IgD-negative memory B cell (primary cell): ENCODE data around the gene TWIST1. TPM values are rescaled to one million over a fixed set of nuclear protein-coding genes. Genes with fewer than 3 reads are reported as not detected.

Experiments used
- H3K27ac Mint-ChIP-seq, 3 donors: one replicate each; pipeline ENCODE4 v1.8.0; 2020 to 2022; ENCODE audit warnings: mild to moderate bottlenecking in 3 of 3, mixed read lengths in 3 of 3, moderate library complexity in 1 of 3
- H3K27me3 Mint-ChIP-seq: one replicate; pipeline ENCODE4 v1.8.0; 2021; ENCODE audit warnings: mixed read lengths
- H3K36me3 Mint-ChIP-seq: one replicate; pipeline ENCODE4 v1.8.0; 2020; ENCODE audit warnings: mild to moderate bottlenecking, mixed read lengths
- H3K4me1 Mint-ChIP-seq, 3 donors: one replicate each; pipeline ENCODE4 v1.8.0; 2020 to 2022; ENCODE audit warnings: mixed read lengths in 3 of 3, mild to moderate bottlenecking in 1 of 3
- H3K4me3 Mint-ChIP-seq, 4 donors: one replicate each; pipeline ENCODE4 v1.8.0; 2020 to 2022; ENCODE audit warnings: mild to moderate bottlenecking in 4 of 4, mixed read lengths in 4 of 4, moderate library complexity in 3 of 4
- H3K9me3 Mint-ChIP-seq, 3 donors: one replicate each; pipeline ENCODE4 v1.8.0; 2020 to 2021; ENCODE audit warnings: mixed read lengths in 3 of 3, mild to moderate bottlenecking in 1 of 3
- polyA plus RNA-seq: library from polyadenylated mRNA; unstranded; fragments of 300-500 nt; fragmentation: Illumina TruSeq; gene quantifications from one replicate; pipeline ENCODE4 v1.2.3, GENCODE V29; 2021

Gene TWIST1
- polyA plus RNA-seq, 1 donor from 2014 or later = not detected

DNA sequence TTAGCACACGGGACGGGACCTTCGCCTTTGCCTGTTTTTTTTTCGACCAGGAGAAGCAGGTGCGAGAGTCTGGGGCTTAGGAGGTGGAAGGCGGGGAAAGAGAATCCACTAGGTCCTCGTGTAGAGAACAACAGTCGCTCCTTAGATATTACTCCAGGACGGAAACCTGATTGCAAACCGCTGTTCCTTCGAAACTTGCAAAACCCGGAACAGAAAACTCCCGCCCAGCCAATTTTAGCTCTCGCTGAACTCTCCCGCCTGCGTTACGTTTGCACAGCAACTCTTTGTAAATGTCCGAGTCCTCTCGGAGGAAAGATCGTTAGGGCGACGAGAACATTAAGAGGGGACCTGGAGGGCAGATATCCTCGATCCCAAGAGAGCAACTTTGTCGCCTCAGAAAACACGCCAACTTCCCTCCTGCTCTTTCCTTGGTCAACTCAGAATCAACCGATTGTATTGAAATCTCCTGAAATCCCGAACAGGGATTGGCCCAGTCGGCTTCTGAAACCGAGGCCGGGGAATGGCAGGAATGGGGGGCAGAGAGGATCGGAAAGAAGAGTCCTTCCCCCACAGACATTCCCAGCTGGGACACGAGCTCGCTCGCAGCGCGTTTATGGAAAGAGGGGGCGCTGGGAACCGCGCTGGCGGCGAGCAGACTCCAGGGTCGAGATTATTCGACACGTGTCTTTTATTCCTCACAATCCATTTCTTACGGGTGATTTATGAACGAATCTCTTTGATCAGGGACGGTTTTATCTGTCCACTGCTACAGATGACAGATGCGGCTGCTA is 9.9 kb downstream of the TWIST1 start:
- Mint-ChIP-seq H3K36me3 (no peaks in the 10 kb centered on the region), H3K4me1 (peaks cover 5 to 28% (median 10%) of the 10 kb centered on the region in 3 donors), H3K9me3 (peaks cover 0 to 10% (median 6%) of the 10 kb centered on the region in 3 donors), H3K27ac (peak overlapping the region in 2 of 3 donors; percentile 42 to 54), H3K27me3 (peaks cover 76% of the 10 kb centered on the region), H3K4me3 (peak overlapping the region in 2 of 4 donors; percentile 22 to 83)

DNA sequence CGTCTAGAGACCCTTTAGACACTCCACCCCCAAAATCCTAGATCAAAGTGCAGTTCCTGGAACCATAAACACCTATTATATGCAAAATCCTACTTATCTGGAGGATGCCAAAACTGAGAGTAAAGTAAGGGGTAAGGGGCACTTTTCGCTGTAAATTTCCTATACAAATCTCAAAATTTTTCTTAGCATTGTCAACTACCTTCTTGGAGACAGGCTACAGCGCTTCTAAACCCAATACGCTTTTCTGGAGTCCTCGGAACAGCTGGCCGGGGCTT is 10.4 kb downstream of the TWIST1 start:
- Mint-ChIP-seq H3K27me3 (peaks cover 72% of the 10 kb centered on the region), H3K27ac (peak overlapping the region in 2 of 3 donors; percentile 42 to 54), H3K4me1 (peaks cover 5 to 28% (median 10%) of the 10 kb centered on the region in 3 donors), H3K36me3 (no peaks in the 10 kb centered on the region), H3K9me3 (peaks cover 0 to 10% (median 6%) of the 10 kb centered on the region in 3 donors), H3K4me3 (peak overlapping the region in 2 of 4 donors; percentile 22 to 83)

DNA sequence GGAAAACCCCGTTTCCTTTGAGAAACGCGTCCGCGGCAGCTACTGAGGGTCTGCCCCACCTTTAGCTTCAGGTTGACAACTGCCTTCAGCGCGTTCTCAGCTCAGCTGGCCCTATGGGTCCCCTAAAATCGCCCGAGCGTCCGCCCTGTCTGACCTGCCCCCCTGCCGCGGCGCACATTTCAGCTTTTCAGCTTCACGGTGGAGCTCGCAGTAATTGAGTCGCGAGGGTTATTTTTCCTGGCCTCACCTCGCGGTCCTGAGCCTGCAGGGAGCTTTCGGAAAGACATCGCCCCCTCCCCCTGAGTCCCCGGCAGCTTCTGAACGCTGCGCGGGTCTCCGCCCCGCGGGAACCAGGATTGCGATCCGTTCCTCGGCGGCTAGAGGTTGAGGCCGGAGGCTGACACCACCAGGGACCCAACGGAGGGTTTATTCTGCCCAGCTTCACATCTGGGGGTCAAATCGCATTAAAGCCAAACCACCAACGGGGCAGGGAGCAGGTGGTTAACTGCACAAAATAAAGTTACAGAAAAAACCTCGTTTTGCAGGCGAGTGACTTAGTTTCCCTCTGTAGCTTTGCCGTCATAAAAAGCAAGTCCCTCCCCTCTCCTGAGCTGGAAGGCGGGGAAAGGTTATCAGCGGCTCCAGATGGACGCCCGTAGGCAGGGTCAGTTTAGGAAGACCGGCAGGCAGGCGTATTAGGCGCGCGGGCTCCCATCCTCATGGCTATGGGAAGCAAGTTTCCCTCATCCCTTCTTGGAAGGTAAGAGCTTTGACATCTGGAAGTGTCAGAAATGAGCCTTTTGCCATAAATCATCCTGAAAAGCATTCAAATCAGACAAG is 11.0 kb downstream of the TWIST1 start:
- H3K9me3 Mint-ChIP-seq = peaks cover 0 to 7% (median 6%) of the 10 kb centered on the region in 3 donors
- peaks cover 71% of the 10 kb centered on the region for H3K27me3 Mint-ChIP-seq
- H3K4me1 Mint-ChIP-seq = peaks cover 5 to 26% (median 10%) of the 10 kb centered on the region in 3 donors
- peak overlapping the region in 2 of 4 donors; percentile 19 to 37 for H3K4me3 Mint-ChIP-seq
- H3K36me3 Mint-ChIP-seq = no peaks in the 10 kb centered on the region
- H3K27ac Mint-ChIP-seq = peak overlapping the region in 2 of 3 donors; percentile 18 to 42

DNA sequence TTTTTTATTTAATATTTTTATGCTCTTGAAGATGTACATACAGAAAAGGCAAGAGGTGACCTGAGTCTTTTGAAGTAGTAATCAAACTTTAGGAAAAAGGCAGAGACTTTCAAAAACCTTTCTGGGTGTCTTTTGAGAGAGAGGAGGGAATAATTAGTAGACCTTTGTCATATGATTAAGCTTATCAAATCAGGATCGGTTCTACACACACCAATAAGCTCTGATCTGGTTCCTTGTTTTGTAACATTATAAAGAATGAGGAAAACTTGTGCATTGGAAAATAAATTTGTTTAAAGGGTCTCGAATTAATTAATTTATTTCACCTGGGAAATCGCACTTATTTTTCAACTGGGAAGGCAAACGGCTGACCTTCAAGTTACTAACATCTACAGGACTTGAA is 11.9 kb downstream of the TWIST1 start:
- Mint-ChIP-seq H3K4me1 (peaks cover 5 to 22% (median 10%) of the 10 kb centered on the region in 3 donors), H3K27me3 (peaks cover 65% of the 10 kb centered on the region), H3K36me3 (no peaks in the 10 kb centered on the region), H3K27ac (no peak overlapping the region), H3K4me3 (peak overlapping the region in 1 of 4 donors; percentile 17), H3K9me3 (peaks cover 0 to 6% (median 5%) of the 10 kb centered on the region in 3 donors)

DNA sequence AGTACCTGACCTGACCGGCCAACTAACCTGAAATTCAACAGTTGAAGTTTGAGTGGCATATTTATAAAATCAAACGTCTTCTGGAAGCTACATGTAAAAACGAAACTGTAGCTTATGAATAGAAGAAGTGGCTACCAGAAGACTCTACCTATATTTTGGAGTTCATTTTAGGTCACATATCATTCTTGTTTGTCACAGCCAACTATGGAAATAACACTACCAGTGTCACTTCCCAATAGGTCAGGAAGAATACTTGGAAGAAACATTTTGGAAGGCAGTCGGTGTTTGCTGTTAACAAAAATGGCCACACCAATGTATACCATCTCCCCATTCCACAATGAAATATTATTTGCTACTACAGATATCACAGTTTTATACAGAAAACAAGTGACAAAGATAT is 12.6 kb downstream of the TWIST1 start:
- Mint-ChIP-seq H3K4me3 (no peak overlapping the region), H3K27me3 (peaks cover 59% of the 10 kb centered on the region), H3K36me3 (no peaks in the 10 kb centered on the region), H3K9me3 (peaks cover 0 to 6% (median 5%) of the 10 kb centered on the region in 3 donors), H3K4me1 (peaks cover 5 to 22% (median 10%) of the 10 kb centered on the region in 3 donors), H3K27ac (no peak overlapping the region)

DNA sequence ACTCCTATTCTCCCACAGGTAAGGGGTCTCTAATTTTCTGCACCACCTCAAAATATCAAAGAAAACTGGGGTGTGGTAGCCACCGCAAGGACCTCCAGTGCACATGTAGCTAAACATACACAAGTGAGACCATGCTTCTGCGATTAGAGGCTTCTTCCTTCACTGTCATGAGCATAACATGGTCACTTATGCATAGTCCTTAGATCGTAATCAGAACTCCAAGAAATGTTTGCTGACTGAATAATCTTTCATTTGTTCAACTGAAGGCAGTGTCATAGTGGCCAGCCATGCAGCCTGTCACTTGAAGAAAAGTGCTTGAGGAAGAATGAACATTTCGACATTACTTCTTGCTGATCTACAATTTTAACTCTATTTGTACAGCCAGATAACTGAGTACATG is 14.6 kb downstream of the TWIST1 start:
- H3K4me3 Mint-ChIP-seq = no peak overlapping the region
- peaks cover 0 to 6% (median 5%) of the 10 kb centered on the region in 3 donors for H3K9me3 Mint-ChIP-seq
- H3K4me1 Mint-ChIP-seq = peaks cover 4 to 19% (median 10%) of the 10 kb centered on the region in 3 donors
- H3K36me3 Mint-ChIP-seq = no peaks in the 10 kb centered on the region
- peaks cover 45% of the 10 kb centered on the region for H3K27me3 Mint-ChIP-seq
- H3K27ac Mint-ChIP-seq = no peak overlapping the region

DNA sequence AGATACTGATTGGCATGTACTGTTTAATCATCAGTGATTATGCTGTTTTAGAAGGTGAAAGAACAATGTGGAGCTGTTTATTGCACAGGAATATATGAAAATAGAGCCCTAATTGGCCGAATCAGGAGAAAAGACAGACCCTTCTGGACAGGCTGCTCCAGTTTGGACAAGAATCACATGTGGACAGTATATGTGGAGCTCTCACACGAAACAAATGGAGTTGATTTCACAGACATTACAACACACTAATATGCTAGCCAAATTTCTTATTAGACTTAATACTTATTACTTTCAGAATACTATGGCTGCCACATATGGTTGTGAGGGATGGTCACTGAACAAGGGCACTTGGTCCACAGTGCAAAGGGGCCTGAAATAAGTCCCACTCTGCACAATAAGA is 15.5 kb downstream of the TWIST1 start:
- H3K36me3 Mint-ChIP-seq = no peaks in the 10 kb centered on the region
- H3K4me1 Mint-ChIP-seq = peaks cover 1 to 9% (median 2%) of the 10 kb centered on the region in 3 donors
- peaks cover 40% of the 10 kb centered on the region for H3K27me3 Mint-ChIP-seq
- H3K27ac Mint-ChIP-seq = no peak overlapping the region
- no peak overlapping the region for H3K4me3 Mint-ChIP-seq
- H3K9me3 Mint-ChIP-seq = peaks cover 0 to 6% (median 5%) of the 10 kb centered on the region in 3 donors

DNA sequence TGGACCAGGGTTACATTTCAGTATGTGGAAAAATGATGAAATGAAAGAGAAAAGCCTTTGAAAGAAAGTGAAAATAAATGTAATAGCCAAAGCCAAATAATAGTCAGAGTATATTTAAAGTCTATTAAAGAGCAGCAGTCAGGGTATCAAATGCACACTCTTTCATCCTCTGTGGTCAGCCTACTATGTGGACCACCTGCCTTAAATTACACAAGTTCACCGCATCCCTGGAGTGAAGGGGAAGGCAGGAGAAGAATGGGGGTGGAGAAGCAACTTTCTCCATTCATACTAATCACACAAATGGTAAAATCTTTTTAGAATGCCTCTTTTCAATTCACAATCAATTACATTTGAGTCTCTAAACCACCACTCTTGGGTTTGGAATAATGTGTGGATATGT is 16.0 kb downstream of the TWIST1 start:
- peaks cover 0 to 7% (median 1%) of the 10 kb centered on the region in 3 donors for H3K4me1 Mint-ChIP-seq
- peaks cover 36% of the 10 kb centered on the region for H3K27me3 Mint-ChIP-seq
- peaks cover 0 to 6% (median 5%) of the 10 kb centered on the region in 3 donors for H3K9me3 Mint-ChIP-seq
- no peaks in the 10 kb centered on the region for H3K36me3 Mint-ChIP-seq
- no peak overlapping the region for H3K4me3 Mint-ChIP-seq
- H3K27ac Mint-ChIP-seq = no peak overlapping the region

DNA sequence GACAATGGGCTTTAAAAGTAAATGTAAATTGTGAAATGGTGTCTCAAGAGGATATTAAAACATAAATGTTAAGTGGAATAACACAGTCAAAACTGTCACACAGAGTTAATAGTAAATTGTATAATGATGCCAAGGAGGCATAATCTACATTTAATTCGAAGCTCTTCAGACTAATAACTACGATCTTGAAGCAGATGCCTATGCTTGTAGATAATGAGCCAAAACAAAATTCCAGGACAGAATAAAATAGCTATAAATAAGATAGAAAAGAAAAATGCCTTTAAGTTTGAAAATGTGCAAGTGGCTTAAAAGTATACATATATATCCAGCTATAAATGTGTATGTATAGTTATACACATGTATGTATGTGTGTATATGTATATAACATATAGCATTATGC is 17.5 kb downstream of the TWIST1 start:
- Mint-ChIP-seq H3K4me3 (no peak overlapping the region), H3K27me3 (peaks cover 24% of the 10 kb centered on the region), H3K4me1 (peaks cover 0 to 3% (median 1%) of the 10 kb centered on the region in 3 donors), H3K9me3 (peaks cover 0 to 5% (median 3%) of the 10 kb centered on the region in 3 donors), H3K27ac (no peak overlapping the region), H3K36me3 (no peaks in the 10 kb centered on the region)

DNA sequence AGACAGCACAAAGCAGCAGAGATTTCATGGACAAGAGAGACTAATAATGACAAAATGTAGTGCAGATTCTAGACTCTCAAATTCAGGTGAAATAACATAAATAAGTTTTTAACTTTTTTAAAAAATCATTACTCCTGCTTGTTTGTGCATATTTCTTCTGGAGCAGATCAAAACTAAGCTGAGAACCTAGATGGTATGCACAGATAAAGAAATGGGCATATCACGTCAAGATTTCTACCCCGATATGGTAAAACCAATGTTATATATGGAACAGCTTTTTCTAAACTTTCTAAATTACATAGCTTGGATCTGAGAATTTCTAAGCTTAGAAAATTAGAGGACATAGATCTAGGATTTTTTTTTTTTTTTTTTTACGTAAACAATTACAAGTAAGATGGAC is 18.2 kb downstream of the TWIST1 start:
- peaks cover 19% of the 10 kb centered on the region for H3K27me3 Mint-ChIP-seq
- H3K27ac Mint-ChIP-seq = no peak overlapping the region
- peaks cover 0 to 1% (median 0%) of the 10 kb centered on the region in 3 donors for H3K4me1 Mint-ChIP-seq
- H3K36me3 Mint-ChIP-seq = no peaks in the 10 kb centered on the region
- H3K9me3 Mint-ChIP-seq = peaks cover 0 to 4% (median 0%) of the 10 kb centered on the region in 3 donors
- H3K4me3 Mint-ChIP-seq = no peak overlapping the region

DNA sequence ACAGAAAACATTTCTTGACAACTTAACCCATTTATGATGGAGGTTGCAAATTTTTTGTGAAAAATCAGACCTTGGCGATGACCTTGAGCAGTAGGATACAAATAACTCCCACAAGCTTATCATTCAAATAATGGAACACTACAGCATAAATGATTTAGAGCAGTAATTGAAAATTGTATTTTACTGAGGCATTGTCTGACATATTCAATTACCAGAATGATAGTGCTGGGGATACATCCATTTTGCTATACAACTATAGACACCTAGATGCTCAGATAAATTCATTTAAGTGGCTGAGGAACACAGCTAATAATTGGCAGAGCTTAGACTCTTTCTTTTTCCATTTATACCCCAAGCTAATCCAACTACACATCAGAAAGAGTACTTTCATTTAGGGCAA is 18.9 kb downstream of the TWIST1 start:
- peaks cover 19% of the 10 kb centered on the region for H3K27me3 Mint-ChIP-seq
- H3K4me3 Mint-ChIP-seq = no peak overlapping the region
- H3K9me3 Mint-ChIP-seq = peaks cover 0 to 4% (median 0%) of the 10 kb centered on the region in 3 donors
- H3K4me1 Mint-ChIP-seq = peaks cover 0 to 1% (median 0%) of the 10 kb centered on the region in 3 donors
- H3K36me3 Mint-ChIP-seq = no peaks in the 10 kb centered on the region
- H3K27ac Mint-ChIP-seq = no peak overlapping the region

DNA sequence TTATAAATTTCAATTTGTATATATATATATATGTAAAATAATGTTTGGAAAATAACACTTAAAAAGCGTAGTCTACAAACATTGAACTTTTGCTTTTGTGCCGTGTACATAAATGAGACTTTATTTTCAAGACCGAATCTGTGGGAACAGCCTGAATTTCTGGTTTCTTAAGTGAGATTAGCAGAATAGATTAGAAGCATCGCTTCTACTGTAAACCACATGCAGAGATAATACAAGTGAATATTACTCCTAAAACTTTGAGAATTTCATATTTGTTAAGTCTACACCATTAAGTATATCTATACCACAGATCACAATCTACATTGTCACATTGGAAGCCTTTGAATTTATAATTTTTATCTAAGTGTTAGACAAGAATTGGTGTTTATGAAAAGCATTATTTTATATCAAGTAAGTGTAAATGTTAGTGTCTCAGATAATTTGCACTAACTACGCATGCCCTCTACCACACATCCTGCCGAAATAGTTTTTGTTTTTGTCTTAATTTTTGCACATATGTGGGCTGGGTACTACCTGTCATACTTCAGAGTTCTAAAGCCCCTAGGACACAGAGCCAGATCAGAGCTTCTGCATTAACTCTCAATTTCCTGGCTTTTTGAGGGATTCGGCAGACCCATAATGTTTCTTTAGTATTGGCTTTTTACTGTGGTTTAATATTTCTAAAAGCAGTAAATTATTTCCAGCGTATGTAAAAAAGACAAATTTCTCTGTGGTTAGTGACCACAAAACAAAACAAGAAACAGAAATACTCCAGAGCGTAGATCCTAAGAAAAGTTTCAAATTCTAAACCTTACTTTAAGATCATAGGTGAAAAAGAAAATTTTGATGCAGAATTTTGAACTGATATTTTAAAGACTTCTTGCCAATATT is 20.0 kb downstream of the TWIST1 start:
- Mint-ChIP-seq H3K4me1 (no peaks in the 10 kb centered on the region), H3K9me3 (no peaks in the 10 kb centered on the region), H3K27me3 (peaks cover 14% of the 10 kb centered on the region), H3K4me3 (no peak overlapping the region), H3K27ac (no peak overlapping the region), H3K36me3 (no peaks in the 10 kb centered on the region)

DNA sequence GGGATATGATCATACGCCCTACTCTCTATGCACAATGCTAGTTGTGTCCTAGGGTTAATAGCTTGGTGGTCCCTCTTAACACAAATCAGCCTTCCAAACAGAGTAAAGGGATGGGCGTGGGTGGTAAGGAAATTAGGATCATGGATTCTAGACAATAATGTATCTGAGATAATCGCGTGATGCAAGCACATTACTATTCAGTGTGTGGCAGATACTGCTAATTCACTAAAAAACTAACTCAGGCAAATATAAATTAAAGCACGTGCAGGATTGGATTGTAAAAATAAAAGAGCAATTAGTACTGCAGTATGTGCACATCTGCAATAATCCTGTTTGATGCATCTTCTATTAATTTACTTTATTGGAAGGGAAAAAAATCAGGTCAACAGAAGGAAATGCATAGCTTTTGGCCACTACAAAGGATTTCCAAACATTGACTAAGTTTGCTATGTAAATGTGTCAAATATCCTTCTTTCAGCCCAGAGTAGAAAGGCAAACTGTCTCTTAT is 22.0 kb downstream of the TWIST1 start:
- Mint-ChIP-seq H3K4me3 (no peak overlapping the region), H3K4me1 (no peaks in the 10 kb centered on the region), H3K27ac (no peak overlapping the region), H3K36me3 (no peaks in the 10 kb centered on the region), H3K27me3 (peaks cover 9% of the 10 kb centered on the region), H3K9me3 (no peaks in the 10 kb centered on the region)

DNA sequence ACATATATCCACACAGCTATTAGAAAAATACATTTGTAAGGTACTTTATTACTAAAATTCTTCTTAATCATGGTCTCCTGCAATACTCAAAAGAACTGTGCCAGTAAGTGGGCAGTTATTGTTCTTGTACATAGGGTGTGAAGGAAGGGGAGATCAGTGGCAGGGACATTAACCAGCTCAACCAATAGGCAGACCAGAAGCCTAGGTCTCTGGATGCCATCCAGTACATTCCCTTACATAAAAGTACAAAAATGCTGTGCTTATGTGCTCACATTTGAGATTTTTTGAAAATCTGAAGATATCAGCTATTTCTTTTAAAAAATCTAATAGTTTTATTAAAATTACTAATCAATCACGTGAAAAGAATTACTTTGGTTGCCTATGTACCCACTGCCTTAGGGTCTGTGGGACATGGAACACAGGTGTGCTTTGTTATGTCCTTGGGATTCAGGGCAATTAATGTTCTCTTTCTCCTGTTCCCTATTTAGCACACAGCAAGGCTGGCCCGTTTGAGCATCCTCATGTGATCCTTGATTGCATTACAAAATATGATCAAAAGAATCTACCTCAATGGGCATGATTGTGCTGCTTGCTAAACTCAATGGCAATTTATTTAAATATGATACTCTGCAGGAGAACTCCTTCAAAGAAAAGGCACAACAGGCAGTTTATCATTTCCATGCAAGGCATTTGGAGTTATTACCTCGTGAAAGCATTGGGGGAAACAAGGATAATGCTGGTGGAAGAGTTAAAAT is 22.7 kb downstream of the TWIST1 start:
- Mint-ChIP-seq H3K36me3 (no peaks in the 10 kb centered on the region), H3K4me3 (no peak overlapping the region), H3K27ac (no peak overlapping the region), H3K4me1 (no peaks in the 10 kb centered on the region), H3K27me3 (peaks cover 9% of the 10 kb centered on the region), H3K9me3 (no peaks in the 10 kb centered on the region)
